ENCODE measurements around the gene SIGLECL1. TPM values are rescaled to one million over a fixed set of nuclear protein-coding genes. Genes with fewer than 3 reads are reported as not detected.
"Not testable (repeated sequence)": the region's sequence is repeated elsewhere in the genome, so short reads cannot be mapped to it uniquely, and the experiment has no call there.

The SIGLECL1 gene
- total RNA-seq, 4 donors from 2014 or later, result not detected

- ATAC-seq (ENCODE audit: low FRiP score) (no peak), DNase-seq (ENCODE audit: low spot score) (no peak)
- TF ChIP-seq CTCF (IDR thresholded peaks at IDR 0.05), result no peak
Observed at GRCh38 chr19:51211833-51212232, 39.0 kb upstream of the SIGLECL1 start.

- TF ChIP-seq CTCF (IDR thresholded peaks at IDR 0.05), result no peak
- DNase-seq (ENCODE audit: low spot score), result no peak
- no peak for ATAC-seq (ENCODE audit: low FRiP score)
Observed at GRCh38 chr19:51219307-51219706, 31.6 kb upstream of the SIGLECL1 start.

- TF ChIP-seq CTCF (IDR thresholded peaks at IDR 0.05), result no peak
- ATAC-seq (ENCODE audit: low FRiP score) (no peak), DNase-seq (ENCODE audit: low spot score) (no peak)
Observed at GRCh38 chr19:51219971-51220370, 30.9 kb upstream of the SIGLECL1 start.

- no peak for TF ChIP-seq CTCF (IDR thresholded peaks at IDR 0.05)
- no peak for ATAC-seq (ENCODE audit: low FRiP score)
- no peak for DNase-seq (ENCODE audit: low spot score)
Observed at GRCh38 chr19:51220996-51221395, 29.9 kb upstream of the SIGLECL1 start.

GRCh38 chr19:51224163-51224641 is 26.7 kb upstream of the SIGLECL1 start:
- no peak for TF ChIP-seq CTCF (IDR thresholded peaks at IDR 0.05)
- ATAC-seq (ENCODE audit: low FRiP score), result no peak
- no peak for DNase-seq (ENCODE audit: low spot score)

- not testable (repeated sequence) for ATAC-seq (ENCODE audit: low FRiP score); DNase-seq (ENCODE audit: low spot score)
Observed at GRCh38 chr19:51224898-51225393, 25.9 kb upstream of the SIGLECL1 start, which contains the start of gene CD33. CD33 (plus strand) TSS chr19:51225080; CDS start chr19:51225119, 39 bp downstream.

- no peak for TF ChIP-seq CTCF (IDR thresholded peaks at IDR 0.05)
- ATAC-seq (ENCODE audit: low FRiP score), result no peak
Observed at GRCh38 chr19:51226067-51226466, 24.8 kb upstream of the SIGLECL1 start.

More at GRCh38 chr19:51226067-51226466, 24.8 kb upstream of the SIGLECL1 start:
- no peak for DNase-seq (ENCODE audit: low spot score)
